Adrenal gland (tissue), 12 donors: ENCODE results near the gene KIAA2012. TPM values are rescaled to one million over a fixed set of nuclear protein-coding genes. Genes with fewer than 3 reads are reported as not detected.

ENCODE experiments used
- DNase-seq, 7 donors: peaks; one replicate each; pipeline ENCODE4 v3.0.0-alpha.2; 2019 to 2020
- H3K27ac ChIP-seq, 5 donors: fragments of 200-600 bp; sonication (generic) in 4 of 5; 1 replicate in 3 of 5; 2 replicates in 2 of 5; pipeline versions ENCODE4 v1.5.1 to v1.8.0; 2016 to 2020; ENCODE audit warnings: mild to moderate bottlenecking in 1 of 5
- H3K27me3 ChIP-seq: fragments of 200-600 bp; 2 replicates; pipeline ENCODE4 v1.8.0; 2021
- H3K36me3 ChIP-seq, 2 donors: fragments of 200-600 bp; replicated peaks in 1 of 2; 1 replicate in 1 of 2; 2 replicates in 1 of 2; pipeline versions ENCODE4 v1.5.1 to v1.8.0; 2018 to 2022
- H3K4me1 ChIP-seq, 2 donors: fragments of 200-600 bp; replicated peaks in 1 of 2; 1 replicate in 1 of 2; 2 replicates in 1 of 2; pipeline versions ENCODE4 v1.5.1 to v1.8.0; 2018 to 2021
- H3K4me3 ChIP-seq, 4 donors: fragments of 200-600 bp; sonication (generic) in 3 of 4; one replicate each; pipeline ENCODE4 v1.5.1; 2016 to 2018
- H3K9me3 ChIP-seq, 3 donors: fragments of 200-600 bp; sonication (generic) in 1 of 3; replicated peaks in 1 of 3; 1 replicate in 2 of 3; 2 replicates in 1 of 3; pipeline versions ENCODE4 v1.5.1 to v1.8.0; 2016 to 2021
- POLR2A ChIP-seq, 2 donors: fragments of 450-650 bp; IDR thresholded peaks; one replicate each; pipeline ENCODE4 v1.6.1; 2017; ENCODE audit warnings: antibody characterized with exemption in 2 of 2, mild to moderate bottlenecking in 2 of 2, moderate library complexity in 1 of 2
- WGBS, 4 donors: extraction: QIAGEN DNeasy Blood & Tissue Kit in 2 of 4; methylation state at CpG; one replicate each; pipeline versions ENCODE4 v1.1.5 to v1.1.7; 2013 to 2017; 5-methylcytosine and 5-hydroxymethylcytosine counted together
- intact Hi-C, 2 donors: fragments of 100-400 bp; cut with DNase I; formaldehyde crosslinking; loops; one replicate each; pipeline versions ENCODE4 v1.14.1 to v1.15.0; 2022 to 2023
- polyA plus RNA-seq, 3 donors: library from polyadenylated mRNA; stranded (reverse); fragments of 200-250 nt in 2 of 3; fragments of 350-450 nt in 1 of 3; fragmentation: Illumina TruSeq in 1 of 3; extraction: RNeasy Lipid Tissue Mini Kit (QIAGEN cat#74804) in 1 of 3; gene quantifications; one replicate each; pipeline ENCODE4 v1.2.3, GENCODE V29; 2013 to 2014
- total RNA-seq, 9 donors: library from RNA; depleted of rRNA in 4 of 9; stranded (reverse); fragments of >200 nt in 4 of 9; fragments of 120-200 nt in 1 of 9; fragmentation: NEBNext Ultra II Directional in 1 of 9; extraction: Animal tissue kit (Norgen Biotek cat#: 25700) in 1 of 9; gene quantifications; one replicate each; pipeline versions ENCODE4 v1.1.0 to v1.2.4, GENCODE V29; 2013 to 2023
- TF ChIP-seq, protein P1 (sequence below), 6 experiments: fragments of 450-650 bp in 4 of 6; fragments of 200-600 bp in 2 of 6; sonication (generic) in 1 of 6; IDR thresholded peaks; 1 replicate in 5 of 6; 2 replicates in 1 of 6; pipeline versions ENCODE4 v1.5.1 to v1.8.0; 2016 to 2021; ENCODE audit warnings: antibody characterized with exemption in 6 of 6, mild to moderate bottlenecking in 2 of 6, moderate library complexity in 1 of 6
- donor health status: healthy with polysubstance abuse.
- donor health status: Bipolar disorder and iron deficiency.
- donor health status: DM: yes; HTN: yes; CAD: no.
- donor health status: DM: no; HTN: no; CAD: no.
- donor health status: DM: no; HTN: no; CAD: no.
- donor health status: DM: yes; HTN: yes; CAD: no.

KIAA2012 gene
- total and polyA plus RNA-seq, 12 donors: 0.09 to 0.16 (median 0.11) TPM; not detected in 9

DNA sequence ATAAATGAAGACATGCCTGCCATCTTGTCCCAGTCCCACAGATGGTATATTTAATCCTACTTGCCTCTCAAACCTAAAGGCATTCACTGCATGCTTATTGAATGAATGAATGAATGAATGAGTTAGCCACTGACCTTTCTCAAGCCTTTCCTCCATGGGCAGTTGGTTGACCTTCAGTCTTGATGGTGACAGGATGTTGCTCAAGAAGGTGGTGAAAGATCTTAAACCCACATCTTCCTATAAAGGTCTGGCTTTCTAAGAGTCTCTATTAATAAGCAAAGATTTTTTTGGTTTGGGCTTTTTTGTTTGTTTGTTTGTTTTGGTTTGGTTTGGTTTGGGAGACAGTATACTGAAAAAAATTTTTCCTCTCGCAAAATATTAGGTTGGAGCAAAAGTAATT is 41.7 kb downstream of the KIAA2012 start:
- H3K27me3 ChIP-seq: no peaks in the 10 kb centered on the region
- WGBS, 4 donors: 82 to 96% (median 89%) methylated on average over 1 of the region's 1 CpG
- no peaks in the 10 kb centered on the region for H3K36me3 ChIP-seq
- no peaks in the 10 kb centered on the region for H3K9me3 ChIP-seq
- H3K4me1 ChIP-seq: no peaks in the 10 kb centered on the region
- H3K27ac ChIP-seq: no peak overlapping the region
- DNase-seq: no peak
- TF ChIP-seq POLR2A (IDR thresholded peaks at IDR 0.05): no peak
- TF ChIP-seq, protein P1, sequence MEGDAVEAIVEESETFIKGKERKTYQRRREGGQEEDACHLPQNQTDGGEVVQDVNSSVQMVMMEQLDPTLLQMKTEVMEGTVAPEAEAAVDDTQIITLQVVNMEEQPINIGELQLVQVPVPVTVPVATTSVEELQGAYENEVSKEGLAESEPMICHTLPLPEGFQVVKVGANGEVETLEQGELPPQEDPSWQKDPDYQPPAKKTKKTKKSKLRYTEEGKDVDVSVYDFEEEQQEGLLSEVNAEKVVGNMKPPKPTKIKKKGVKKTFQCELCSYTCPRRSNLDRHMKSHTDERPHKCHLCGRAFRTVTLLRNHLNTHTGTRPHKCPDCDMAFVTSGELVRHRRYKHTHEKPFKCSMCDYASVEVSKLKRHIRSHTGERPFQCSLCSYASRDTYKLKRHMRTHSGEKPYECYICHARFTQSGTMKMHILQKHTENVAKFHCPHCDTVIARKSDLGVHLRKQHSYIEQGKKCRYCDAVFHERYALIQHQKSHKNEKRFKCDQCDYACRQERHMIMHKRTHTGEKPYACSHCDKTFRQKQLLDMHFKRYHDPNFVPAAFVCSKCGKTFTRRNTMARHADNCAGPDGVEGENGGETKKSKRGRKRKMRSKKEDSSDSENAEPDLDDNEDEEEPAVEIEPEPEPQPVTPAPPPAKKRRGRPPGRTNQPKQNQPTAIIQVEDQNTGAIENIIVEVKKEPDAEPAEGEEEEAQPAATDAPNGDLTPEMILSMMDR (IDR thresholded peaks at IDR 0.05): no peak
- H3K4me3 ChIP-seq: no peak overlapping the region
- intact Hi-C loops: no loop called here

DNA sequence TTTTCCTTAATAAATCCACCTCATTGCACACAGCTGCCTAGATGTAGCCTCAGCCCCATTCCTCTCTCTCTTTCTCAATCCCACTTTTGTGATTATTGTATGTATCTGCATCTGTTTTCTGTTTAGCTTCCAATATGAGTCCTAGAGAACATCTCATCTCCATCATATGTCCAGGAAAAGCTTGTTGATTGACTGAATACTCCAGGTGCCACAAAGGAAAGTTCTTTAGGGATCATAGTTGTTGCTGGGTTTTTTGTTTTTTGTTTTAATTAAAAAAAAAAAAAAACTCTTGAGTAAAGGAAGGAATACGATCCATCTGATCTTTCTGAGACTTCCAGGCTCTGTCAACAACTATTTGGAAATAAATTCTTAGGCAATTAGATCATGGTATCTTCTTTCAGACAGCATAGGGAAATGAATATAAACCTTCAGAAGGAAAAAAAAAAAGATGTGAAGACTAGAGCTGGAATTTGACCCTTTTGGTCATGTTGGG is 42.5 kb downstream of the KIAA2012 start:
- H3K36me3 ChIP-seq: no peaks in the 10 kb centered on the region
- intact Hi-C loops: no loop called here
- no peaks in the 10 kb centered on the region for H3K27me3 ChIP-seq
- TF ChIP-seq, protein P1 (IDR thresholded peaks at IDR 0.05): no peak
- TF ChIP-seq POLR2A (IDR thresholded peaks at IDR 0.05): no peak
- no peak overlapping the region for H3K4me3 ChIP-seq
- DNase-seq: no peak
- no peaks in the 10 kb centered on the region for H3K4me1 ChIP-seq
- 27 to 44% (median 30%) methylated on average over 1 of the region's 1 CpG for WGBS, 4 donors
- no peaks in the 10 kb centered on the region for H3K9me3 ChIP-seq
- no peak overlapping the region for H3K27ac ChIP-seq

DNA sequence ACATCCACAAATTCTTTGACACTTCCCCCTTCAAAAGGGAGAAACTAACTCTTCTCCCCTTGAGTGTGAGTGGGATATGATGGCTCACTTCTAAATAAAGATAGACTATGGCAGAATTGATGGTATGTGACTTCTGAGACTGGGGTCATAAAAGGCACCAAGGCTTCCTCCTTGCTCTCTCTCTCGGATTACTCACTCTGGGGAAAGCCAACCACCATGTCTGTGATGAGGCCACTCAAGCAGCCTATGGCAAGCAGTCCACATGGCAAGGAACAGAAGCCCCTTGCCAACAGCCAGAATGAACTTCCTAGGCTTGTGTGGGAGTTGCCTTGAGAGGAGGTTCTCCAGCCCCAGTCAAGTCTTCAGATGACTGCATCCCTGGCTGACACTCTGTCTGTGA is 43.6 kb downstream of the KIAA2012 start:
- Histone ChIP-seq H3K27me3 (no peaks in the 10 kb centered on the region), H3K9me3 (no peaks in the 10 kb centered on the region), H3K27ac (no peak overlapping the region), H3K4me1 (no peaks in the 10 kb centered on the region), H3K4me3 (no peak overlapping the region), H3K36me3 (no peaks in the 10 kb centered on the region)
- intact Hi-C loops: no loop called here
- no peak for DNase-seq
- 61 to 86% (median 78%) methylated on average over 1 of the region's 1 CpG for WGBS, 4 donors
- TF ChIP-seq, protein P1 (IDR thresholded peaks at IDR 0.05): no peak
- TF ChIP-seq POLR2A (IDR thresholded peaks at IDR 0.05): no peak

DNA sequence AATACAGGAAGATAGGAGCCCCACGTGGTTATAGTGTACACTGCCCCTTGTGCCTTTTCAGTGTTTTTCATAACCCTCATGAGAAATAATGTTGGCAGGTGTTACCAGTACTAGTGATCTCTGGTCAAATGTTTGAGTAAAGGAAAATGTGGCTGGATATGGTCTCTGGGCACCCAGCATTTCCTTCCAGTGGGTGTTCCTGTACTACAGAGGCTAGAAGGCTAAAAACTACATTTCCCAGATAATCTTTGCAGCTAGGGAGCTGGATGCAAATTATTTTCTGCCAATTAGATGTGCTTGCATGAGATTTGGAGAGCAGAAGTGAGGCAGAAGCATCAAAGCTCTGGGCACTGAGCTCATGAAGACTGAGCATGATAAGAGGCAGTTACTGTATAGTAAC is 45.1 kb downstream of the KIAA2012 start:
- no peaks in the 10 kb centered on the region for H3K4me1 ChIP-seq
- H3K36me3 ChIP-seq: no peaks in the 10 kb centered on the region
- H3K27me3 ChIP-seq: no peaks in the 10 kb centered on the region
- no peak overlapping the region for H3K4me3 ChIP-seq
- WGBS, 4 donors: 65 to 72% (median 67%) methylated on average over 1 of the region's 1 CpG
- TF ChIP-seq, protein P1 (IDR thresholded peaks at IDR 0.05): no peak
- no peak for TF ChIP-seq POLR2A (IDR thresholded peaks at IDR 0.05)
- DNase-seq: no peak
- H3K27ac ChIP-seq: no peak overlapping the region
- intact Hi-C loops: no loop called here
- no peaks in the 10 kb centered on the region for H3K9me3 ChIP-seq
